RPMI8226 (cell line): ENCODE measurements around the gene REXO1.

Experiments
- DNase-seq: peaks from one replicate; pipeline ENCODE4 v3.0.0-alpha.2; 2015

The REXO1 gene

GRCh38 chr19:1826557-1827521 is 21.4 kb downstream of the REXO1 start:
- no peak for DNase-seq

GRCh38 chr19:1825909-1826556 is 22.2 kb downstream of the REXO1 start:
- DNase-seq, result peak; percentile 77

- no peak for DNase-seq
These were observed 24.0 kb downstream of the REXO1 start for GRCh38 chr19:1824252-1824622.

- no peak for DNase-seq
These were observed 24.6 kb downstream of the REXO1 start for GRCh38 chr19:1823539-1824251.

- no peak for DNase-seq
These were observed 25.3 kb downstream of the REXO1 start for GRCh38 chr19:1823020-1823419.

- DNase-seq, result no peak
These were observed 26.1 kb downstream of the REXO1 start for GRCh38 chr19:1822210-1822609.

GRCh38 chr19:1819341-1820255 is 28.7 kb downstream of the REXO1 start:
- DNase-seq, result no peak

GRCh38 chr19:1818549-1819195 is 29.6 kb downstream of the REXO1 start:
- DNase-seq, result no peak

- DNase-seq, result no peak
These were observed 30.6 kb downstream of the REXO1 start for GRCh38 chr19:1817553-1818179.

- DNase-seq, result no peak
These were observed 31.6 kb downstream of the REXO1 start for GRCh38 chr19:1816530-1817298.

- DNase-seq, result no peak
These were observed 32.4 kb downstream of the REXO1 start for GRCh38 chr19:1815605-1816529.

- no peak for DNase-seq
These were observed 33.3 kb downstream of the REXO1 start for GRCh38 chr19:1814833-1815604.

GRCh38 chr19:1814391-1814790 is 33.9 kb downstream of the REXO1 start:
- DNase-seq, result no peak

GRCh38 chr19:1813192-1814182 is 34.8 kb downstream of the REXO1 start:
- DNase-seq, result no peak

- peak; percentile 96 for DNase-seq
These were observed 35.7 kb downstream of the REXO1 start for GRCh38 chr19:1812426-1813191.

- DNase-seq, result no peak
These were observed 36.3 kb downstream of the REXO1 start, which contains the start of gene ATP8B3 for GRCh38 chr19:1811942-1812425. Gene ATP8B3 (minus strand): TSS chr19:1812276. CDS start chr19:1811736, 540 bp downstream.
